Measurements from ENCODE around the gene AUNIP. TPM values are rescaled to one million over a fixed set of nuclear protein-coding genes. Genes with fewer than 3 reads are reported as not detected.

AUNIP gene
- total and polyA plus RNA-seq, 2 of the 8 experiments (the other 6 are each of a cell fraction or from before 2014, with no cell fraction given) = 18.6 to 23.2 TPM

DNA sequence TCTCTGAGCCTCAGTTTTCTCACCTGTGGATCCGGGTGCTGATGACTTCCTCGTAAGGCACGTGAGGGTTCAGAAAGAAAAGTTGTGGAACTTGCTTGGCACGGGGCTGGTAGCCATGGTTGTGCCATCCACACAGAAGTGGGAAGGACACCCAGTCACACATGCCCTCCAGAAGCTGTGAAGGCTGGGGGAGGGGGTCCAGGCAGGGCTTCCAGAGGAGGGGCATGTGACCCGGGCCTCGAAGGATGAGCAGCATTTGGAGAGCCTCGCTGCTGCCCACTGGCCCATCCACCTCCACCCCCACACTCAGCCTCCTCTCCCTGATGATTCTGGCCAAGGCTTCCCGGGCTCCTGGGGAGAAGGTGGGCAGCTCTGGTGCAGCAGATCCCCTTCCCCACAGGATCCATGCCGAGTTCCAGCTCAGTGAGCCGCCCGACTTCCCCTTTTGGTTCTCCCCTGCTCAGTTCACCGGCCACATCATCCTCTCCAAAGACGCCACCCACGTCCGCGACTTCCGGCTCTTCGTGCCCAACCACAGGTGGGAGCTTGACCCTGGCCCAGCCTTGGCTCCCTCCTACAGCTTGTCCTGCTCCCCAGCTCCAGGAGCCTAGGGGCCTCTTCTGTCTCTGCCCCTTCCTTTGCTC, 49.9 kb downstream of the AUNIP start:
- H3K23ac ChIP-seq (ENCODE audit: insufficient read length) = no peak overlapping the region
- ChIA-PET POLR2A (ENCODE audit: partially characterized antibody) (interaction anchor here (0.5 to 5.6 kb wide), 6 partner anchors 8 to 262 kb away, joined by 3 to 32 read pairs (median 4); partner anchors contain the start of gene MTFR1L), CTCF (ENCODE audit: partially characterized antibody) (interaction anchor here (0.5 to 8.2 kb wide), 45 partner anchors 8 to 307 kb away, joined by 3 to 83 read pairs (median 4); partner anchors contain the start of gene SELENON)
- H4K20me1 ChIP-seq (replicated peaks in 1 of 2; ENCODE audit: control insufficient read depth in 1 of 2, insufficient read depth in 2 of 2, low read length in 2 of 2) = peaks cover 2 to 10% of the 10 kb centered on the region in 2 experiments
- DNase-seq (ENCODE audit: low read depth in 1 of 2, low spot score in 2 of 2) (no peak), FAIRE-seq (no peak)
- no peak overlapping the region for H3K18ac ChIP-seq (ENCODE audit: extremely low read depth, low read length)
- H3K36me3 ChIP-seq (ENCODE audit: control insufficient read depth in 2 of 4, insufficient read depth in 4 of 4, low read length in 3 of 4) = peaks cover 0 to 19% (median 5%) of the 10 kb centered on the region in 4 experiments; a peak in 5 of 8 replicates
- no peaks in the 10 kb centered on the region for H3K9me3 ChIP-seq (ENCODE audit: insufficient read depth in 2 of 2, low read depth in 1 of 2, low read length in 1 of 2)
- no peak overlapping the region for H3K4ac ChIP-seq (replicated peaks; ENCODE audit: insufficient read length, low read depth, low read length)
- H2BK12ac ChIP-seq (ENCODE audit: low read depth, low read length) = no peak overlapping the region
- H3K27ac ChIP-seq (ENCODE audit: low read depth, low read length) = no peak overlapping the region
- H3K56ac ChIP-seq (replicated peaks; ENCODE audit: insufficient read length, low read depth, low read length) = no peak overlapping the region
- no peaks in the 10 kb centered on the region for H3K27me3 ChIP-seq (replicated peaks in 1 of 4; ENCODE audit: control insufficient read depth in 3 of 4, extremely low read depth in 1 of 4, insufficient read depth in 3 of 4, low read length in 3 of 4)
- H3K4me2 ChIP-seq (ENCODE audit: insufficient read depth in 1 of 2, low read depth in 2 of 2, low read length in 2 of 2) = no peak overlapping the region
- H2BK15ac ChIP-seq (ENCODE audit: low read length) = no peak overlapping the region
- no peak overlapping the region for H2AK5ac ChIP-seq (ENCODE audit: low read depth, low read length)
- no peak overlapping the region for H4K91ac ChIP-seq (replicated peaks; ENCODE audit: insufficient read length, low read length)
- no peak overlapping the region for H3K4me3 ChIP-seq (ENCODE audit: extremely low read depth in 1 of 4, insufficient read depth in 2 of 4, low read depth in 3 of 4, low read length in 4 of 4)
- H3K14ac ChIP-seq (ENCODE audit: insufficient read length) = no peak overlapping the region
- no peak overlapping the region for H2AFZ ChIP-seq (ENCODE audit: low read length)
- no peak overlapping the region for H4K5ac ChIP-seq (ENCODE audit: insufficient read length, low read depth, low read length)
- H2BK120ac ChIP-seq (replicated peaks; ENCODE audit: low read depth, low read length) = no peak overlapping the region
- no peaks in the 10 kb centered on the region; the same call in 1 of the 2 replicates for H3K79me1 ChIP-seq (ENCODE audit: low read depth, low read length)
- H3K4me1 ChIP-seq (replicated peaks in 1 of 4; ENCODE audit: control insufficient read depth in 3 of 4, insufficient read depth in 4 of 4, low read length in 3 of 4) = peaks cover 0 to 5% (median under 1%) of the 10 kb centered on the region in 4 experiments; a peak in 2 of 7 replicates
- H2BK20ac ChIP-seq (ENCODE audit: low read length) = no peak overlapping the region
- no peak overlapping the region for H4K8ac ChIP-seq (ENCODE audit: extremely low read depth, insufficient read depth, low read length)
- no peaks in the 10 kb centered on the region for H3K23me2 ChIP-seq (ENCODE audit: low read depth, low read length)
- H3K9ac ChIP-seq (replicated peaks in 1 of 4; ENCODE audit: extremely low read depth in 1 of 4, low read depth in 3 of 4, low read length in 3 of 4) = no peak overlapping the region
- H2BK5ac ChIP-seq (ENCODE audit: low read depth, low read length) = no peak overlapping the region
- no peaks in the 10 kb centered on the region for H3K79me2 ChIP-seq (ENCODE audit: control insufficient read depth in 1 of 2, insufficient read depth in 2 of 2, low read length in 2 of 2)
- WGBS, 2 experiments (ENCODE audit: extremely low coverage in 1 of 2, insufficient coverage in 1 of 2, insufficient read length in 1 of 2, insufficient replicate concordance in 2 of 2, low coverage in 1 of 2, low lambda C conversion rate in 2 of 2, missing lambda C conversion rate in 1 of 2) = 85% methylated on average over 16 of the region's 18 CpGs; no CpG with 5 or more reads in 1 of the 2 experiments
- TF ChIP-seq PHF8 (conservative IDR thresholded peaks at IDR 0.05; ENCODE audit: low read depth, low read length) (no peak), KDM4A (IDR thresholded peaks at IDR 0.05; ENCODE audit: low read depth, low read length, severe bottlenecking) (no peak), NANOG (IDR thresholded peaks at IDR 0.05; ENCODE audit: insufficient read depth, low read depth, low read length, poor library complexity, severe bottlenecking) (no peak), TAF1 (IDR thresholded peaks at IDR 0.05; ENCODE audit: low read depth, low read length) (no peak), JUN (IDR thresholded peaks at IDR 0.05; ENCODE audit: low read depth, low read length) (no peak), CTBP2 (IDR thresholded peaks at IDR 0.05; ENCODE audit: borderline replicate concordance, insufficient read depth, insufficient read length, low read length) (no peak), RFX5 (IDR thresholded peaks at IDR 0.05; ENCODE audit: borderline replicate concordance, low read depth, low read length) (no peak)
- TF ChIP-seq, protein P1, sequence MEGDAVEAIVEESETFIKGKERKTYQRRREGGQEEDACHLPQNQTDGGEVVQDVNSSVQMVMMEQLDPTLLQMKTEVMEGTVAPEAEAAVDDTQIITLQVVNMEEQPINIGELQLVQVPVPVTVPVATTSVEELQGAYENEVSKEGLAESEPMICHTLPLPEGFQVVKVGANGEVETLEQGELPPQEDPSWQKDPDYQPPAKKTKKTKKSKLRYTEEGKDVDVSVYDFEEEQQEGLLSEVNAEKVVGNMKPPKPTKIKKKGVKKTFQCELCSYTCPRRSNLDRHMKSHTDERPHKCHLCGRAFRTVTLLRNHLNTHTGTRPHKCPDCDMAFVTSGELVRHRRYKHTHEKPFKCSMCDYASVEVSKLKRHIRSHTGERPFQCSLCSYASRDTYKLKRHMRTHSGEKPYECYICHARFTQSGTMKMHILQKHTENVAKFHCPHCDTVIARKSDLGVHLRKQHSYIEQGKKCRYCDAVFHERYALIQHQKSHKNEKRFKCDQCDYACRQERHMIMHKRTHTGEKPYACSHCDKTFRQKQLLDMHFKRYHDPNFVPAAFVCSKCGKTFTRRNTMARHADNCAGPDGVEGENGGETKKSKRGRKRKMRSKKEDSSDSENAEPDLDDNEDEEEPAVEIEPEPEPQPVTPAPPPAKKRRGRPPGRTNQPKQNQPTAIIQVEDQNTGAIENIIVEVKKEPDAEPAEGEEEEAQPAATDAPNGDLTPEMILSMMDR (IDR thresholded peaks at IDR 0.05; ENCODE audit: control extremely low read depth in 1 of 3, insufficient read depth in 1 of 3, low read depth in 1 of 3, low read length in 3 of 3) = no peak

Data from H1 (cell line).